Kidney (tissue), 14 donors: ENCODE measurements around the gene ANKFY1. TPM values are rescaled to one million over a fixed set of nuclear protein-coding genes. Genes with fewer than 3 reads are reported as not detected.

ENCODE experiments used
- DNase-seq, 5 donors: peaks; one replicate each; pipeline ENCODE4 v3.0.0-alpha.2; 2013 to 2020
- FAIRE-seq: peaks from 2 replicates; lab custom pipeline; 2012; peaks lifted over from hg19 to GRCh38; lab: Jason Lieb, UNC
- H3K27ac ChIP-seq, 2 donors: one replicate each; pipeline ENCODE4 v1.7.0; 2013; ENCODE audit warnings: low read depth in 2 of 2, low read length in 2 of 2, inconsistent platforms in 1 of 2
- H3K27me3 ChIP-seq: one replicate; pipeline ENCODE4 v1.7.1; 2013; ENCODE audit warnings: low read length, inconsistent platforms; ENCODE audit not compliant: control insufficient read depth, insufficient read depth
- H3K36me3 ChIP-seq, 3 donors: one replicate each; pipeline versions ENCODE4 v1.7.0 to v1.7.1; 2013; ENCODE audit warnings: low read length in 3 of 3, control low read depth in 1 of 3, inconsistent platforms in 1 of 3; ENCODE audit not compliant: insufficient read depth in 3 of 3, control insufficient read depth in 2 of 3
- H3K4me1 ChIP-seq, 3 donors: one replicate each; pipeline versions ENCODE4 v1.7.0 to v1.7.1; 2013; ENCODE audit warnings: low read length in 3 of 3, inconsistent platforms in 1 of 3, low read depth in 1 of 3; ENCODE audit not compliant: control insufficient read depth in 2 of 3, insufficient read depth in 2 of 3
- H3K4me3 ChIP-seq, 3 donors: one replicate each; pipeline versions ENCODE4 v1.7.0 to v1.8.1; 2013; ENCODE audit warnings: low read length in 3 of 3, control low read depth in 1 of 3, inconsistent platforms in 1 of 3
- H3K9ac ChIP-seq, 3 donors: one replicate each; pipeline versions ENCODE4 v1.7.0 to v1.7.1; 2013; ENCODE audit warnings: low read length in 3 of 3, control low read depth in 1 of 3, inconsistent platforms in 1 of 3
- H3K9me3 ChIP-seq, 3 donors: one replicate each; pipeline versions ENCODE4 v1.7.0 to v1.7.1; 2013; ENCODE audit warnings: low read length in 3 of 3, control low read depth in 1 of 3, inconsistent platforms in 1 of 3; ENCODE audit not compliant: control insufficient read depth in 2 of 3, insufficient read depth in 1 of 3
- CTCF ChIP-seq: IDR thresholded peaks from 3 replicates; pipeline ENCODE4 v1.5.1; 2012; ENCODE audit warnings: mild to moderate bottlenecking, moderate library complexity, borderline replicate concordance; ENCODE audit not compliant: insufficient read depth; ENCODE audit errors: extremely low read depth
- intact Hi-C: fragments of 100-400 bp; cut with DNase I; formaldehyde crosslinking; loops from one replicate; pipeline ENCODE4 v1.11.1; 2022
- polyA plus RNA-seq: library from polyadenylated mRNA; stranded (reverse); fragments of 350-450 nt; fragmentation: Illumina TruSeq; extraction: RNeasy Lipid Tissue Mini Kit (QIAGEN cat#74804); gene quantifications from one replicate; pipeline ENCODE4 v1.2.3, GENCODE V29; 2014; ENCODE audit warnings: low read depth, low replicate concordance; ENCODE audit not compliant: insufficient read depth
- total RNA-seq: library from RNA; stranded (reverse); fragmentation: NEBNext Ultra II Directional; extraction: Animal tissue kit (Norgen Biotek cat#: 25700); gene quantifications from one replicate; pipeline ENCODE4 v1.2.1, GENCODE V29; 2021
- donor health status: control.
- donor health status: control.
- donor health status: control.
- donor health status: control.
- donor health status: control.
- donor health status: DM: yes; HTN: yes; CAD: no.
- donor health status: Normal renal cell carcinoma (clear cell type).

The ANKFY1 gene
- total and polyA plus RNA-seq, 2 donors from 2014 or later, result 10.9 to 61.7 TPM

GRCh38 chr17:4310354-4311060, 46.7 kb upstream of the ANKFY1 start:
- H3K27ac ChIP-seq, result no peak overlapping the region
- H3K27me3 ChIP-seq, result no peaks in the 10 kb centered on the region
- H3K9ac ChIP-seq, result no peak overlapping the region
- TF ChIP-seq CTCF, result no peak
- DNase-seq (peak in 1 of 5 donors; percentile 41), FAIRE-seq (no peak)
- peaks cover 0 to 11% (median 3%) of the 10 kb centered on the region in 3 donors for H3K4me1 ChIP-seq
- no peak overlapping the region for H3K4me3 ChIP-seq
- intact Hi-C loops, result no loop called here
- H3K36me3 ChIP-seq, result no peaks in the 10 kb centered on the region
- H3K9me3 ChIP-seq, result no peaks in the 10 kb centered on the region

- DNase-seq (no peak), FAIRE-seq (no peak)
- no peaks in the 10 kb centered on the region for H3K36me3 ChIP-seq
- no peak overlapping the region for H3K4me3 ChIP-seq
- H3K9me3 ChIP-seq, result no peaks in the 10 kb centered on the region
- H3K4me1 ChIP-seq, result peaks cover 0 to 11% (median 3%) of the 10 kb centered on the region in 3 donors
- intact Hi-C loops, result no loop called here
- no peak for TF ChIP-seq CTCF
- H3K27me3 ChIP-seq, result no peaks in the 10 kb centered on the region
- no peak overlapping the region for H3K27ac ChIP-seq
- H3K9ac ChIP-seq, result no peak overlapping the region
These were observed 46.1 kb upstream of the ANKFY1 start for GRCh38 chr17:4309897-4310296.

GRCh38 chr17:4307179-4307930, 43.6 kb upstream of the ANKFY1 start:
- H3K36me3 ChIP-seq, result peaks cover 0 to 2% (median 0%) of the 10 kb centered on the region in 3 donors
- no peak overlapping the region for H3K27ac ChIP-seq
- no peaks in the 10 kb centered on the region for H3K27me3 ChIP-seq
- H3K4me1 ChIP-seq, result peaks cover 0 to 11% (median 0%) of the 10 kb centered on the region in 3 donors
- no peak overlapping the region for H3K4me3 ChIP-seq
- FAIRE-seq (no peak), DNase-seq (no peak)
- no peak for TF ChIP-seq CTCF
- no peak overlapping the region for H3K9ac ChIP-seq
- H3K9me3 ChIP-seq, result no peaks in the 10 kb centered on the region
- intact Hi-C loops, result no loop called here
